Suprapubic skin (tissue), 4 donors: Measurements from ENCODE around the gene STIM1.

ENCODE experiments used
- EP300 ChIP-seq: sonication (generic); formaldehyde crosslinking; IDR thresholded peaks from one replicate; pipeline ENCODE4 v1.6.1; 2017; ENCODE audit warnings: antibody characterized with exemption
- POLR2AphosphoS5 ChIP-seq, 3 donors: sonication (generic); formaldehyde crosslinking; IDR thresholded peaks; one replicate each; pipeline ENCODE4 v1.6.1; 2017; ENCODE audit warnings: antibody characterized with exemption in 3 of 3
- TF ChIP-seq, protein P1 (sequence below), 2 donors: fragments of 200-600 bp in 1 of 2; fragments of 450-650 bp in 1 of 2; sonication (generic) in 1 of 2; IDR thresholded peaks; one replicate each; pipeline ENCODE4 v1.5.1; 2016 to 2019; ENCODE audit warnings: antibody characterized with exemption in 2 of 2, mild to moderate bottlenecking in 1 of 2, moderate library complexity in 1 of 2

DNA sequence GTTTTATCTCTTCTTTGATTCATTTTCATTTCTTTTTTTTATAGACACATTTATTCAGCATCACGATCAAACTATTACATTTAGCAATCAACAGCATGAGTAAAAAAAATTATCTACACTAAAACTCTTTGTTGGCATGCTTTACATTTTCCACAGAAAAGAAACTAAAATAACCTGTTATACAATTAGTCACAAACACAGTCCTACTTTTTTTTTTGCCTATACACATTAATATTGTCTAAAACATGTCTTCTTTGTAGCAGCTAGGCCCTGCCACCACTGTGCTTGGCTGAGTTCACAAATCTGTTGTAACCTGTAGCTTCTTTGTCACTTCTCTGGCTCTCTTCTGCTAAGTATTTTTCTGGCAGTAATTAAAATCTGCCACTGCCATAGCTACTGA, 117.0 kb downstream of the STIM1 start:
- TF ChIP-seq, protein P1, sequence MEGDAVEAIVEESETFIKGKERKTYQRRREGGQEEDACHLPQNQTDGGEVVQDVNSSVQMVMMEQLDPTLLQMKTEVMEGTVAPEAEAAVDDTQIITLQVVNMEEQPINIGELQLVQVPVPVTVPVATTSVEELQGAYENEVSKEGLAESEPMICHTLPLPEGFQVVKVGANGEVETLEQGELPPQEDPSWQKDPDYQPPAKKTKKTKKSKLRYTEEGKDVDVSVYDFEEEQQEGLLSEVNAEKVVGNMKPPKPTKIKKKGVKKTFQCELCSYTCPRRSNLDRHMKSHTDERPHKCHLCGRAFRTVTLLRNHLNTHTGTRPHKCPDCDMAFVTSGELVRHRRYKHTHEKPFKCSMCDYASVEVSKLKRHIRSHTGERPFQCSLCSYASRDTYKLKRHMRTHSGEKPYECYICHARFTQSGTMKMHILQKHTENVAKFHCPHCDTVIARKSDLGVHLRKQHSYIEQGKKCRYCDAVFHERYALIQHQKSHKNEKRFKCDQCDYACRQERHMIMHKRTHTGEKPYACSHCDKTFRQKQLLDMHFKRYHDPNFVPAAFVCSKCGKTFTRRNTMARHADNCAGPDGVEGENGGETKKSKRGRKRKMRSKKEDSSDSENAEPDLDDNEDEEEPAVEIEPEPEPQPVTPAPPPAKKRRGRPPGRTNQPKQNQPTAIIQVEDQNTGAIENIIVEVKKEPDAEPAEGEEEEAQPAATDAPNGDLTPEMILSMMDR (IDR thresholded peaks at IDR 0.05), result no peak
- TF ChIP-seq POLR2AphosphoS5 (IDR thresholded peaks at IDR 0.05), result no peak
- no peak for TF ChIP-seq EP300
